ENCODE measurements around the gene HACD2. TPM values are rescaled to one million over a fixed set of nuclear protein-coding genes. Genes with fewer than 3 reads are reported as not detected.

Gene HACD2
- polyA plus RNA-seq, 2 of the 4 experiments (the other 2 are of a cell fraction) = 41.8 to 97.7 TPM

- 25% methylated on average over 2 of the region's 2 CpGs for WGBS (ENCODE audit: missing lambda C conversion rate)
- Histone ChIP-seq H3K4me2 (no peak overlapping the region), H3K9me3 (no peaks in the 10 kb centered on the region), H3K4me3 (no peak overlapping the region), H3K27ac (no peak overlapping the region), H3K4me1 (no peaks in the 10 kb centered on the region)
- POLR2A ChIA-PET = no interaction called here
- no peak for ATAC-seq
- TF ChIP-seq HEYL (CRISPR knock-in tag; IDR thresholded peaks at IDR 0.05) (no peak), MYC (IDR thresholded peaks at IDR 0.05; ENCODE audit: borderline replicate concordance, low read length) (no peak), MAZ (IDR thresholded peaks at IDR 0.05; ENCODE audit: borderline replicate concordance, low read depth, low read length) (no peak), NPAS2 (CRISPR knock-in tag; IDR thresholded peaks at IDR 0.05; ENCODE audit: borderline replicate concordance) (no peak), HES2 (IDR thresholded peaks at IDR 0.05) (no peak), HOXB5 (CRISPR knock-in tag; IDR thresholded peaks at IDR 0.05) (no peak), POLR2A (IDR thresholded peaks at IDR 0.05; ENCODE audit: low read length) (no peak), ESRRA (IDR thresholded peaks at IDR 0.05; ENCODE audit: borderline replicate concordance, low read length) (no peak), ZSCAN20 (CRISPR knock-in tag; IDR thresholded peaks at IDR 0.05) (no peak), PBX3 (IDR thresholded peaks at IDR 0.05) (no peak), KDM5A (IDR thresholded peaks at IDR 0.05) (no peak), RCOR1 (IDR thresholded peaks at IDR 0.05; ENCODE audit: low read depth, low read length) (no peak), EHMT2 (IDR thresholded peaks at IDR 0.05; ENCODE audit: low read depth) (no peak), CBX2 (IDR thresholded peaks at IDR 0.05; ENCODE audit: borderline replicate concordance, low read depth) (no peak)
- no peak for FAIRE-seq
- no peak for DNase-seq (ENCODE audit: low read depth in 1 of 2, low spot score in 1 of 2)
- CTCF ChIA-PET = interaction anchor here (1.0 to 2.0 kb wide), 3 partner anchors 11 to 149 kb away, joined by 3 to 7 read pairs (median 5); no protein-coding TSS in a partner anchor
Measured at GRCh38 chr3:123478314-123478713, 106.5 kb downstream of the HACD2 start.

GRCh38 chr3:123476967-123477750, 107.7 kb downstream of the HACD2 start:
- no peak for ATAC-seq
- no peak for TF ChIP-seq KDM1A (IDR thresholded peaks at IDR 0.05; ENCODE audit: low read depth)
- TF ChIP-seq EHF (CRISPR knock-in tag; IDR thresholded peaks at IDR 0.05) = no peak
- TF ChIP-seq ZFP36 (IDR thresholded peaks at IDR 0.05; ENCODE audit: borderline replicate concordance, partially characterized antibody) = no peak
- no peak for TF ChIP-seq POLR2A (IDR thresholded peaks at IDR 0.05; ENCODE audit: low read length)
- no peak for TF ChIP-seq JUNB (IDR thresholded peaks at IDR 0.05)
- no peak for TF ChIP-seq NFE2L2 (conservative IDR thresholded peaks at IDR 0.05; ENCODE audit: low read length)
- no peak for TF ChIP-seq ESRRA (IDR thresholded peaks at IDR 0.05; ENCODE audit: borderline replicate concordance, low read length)
- no peak for TF ChIP-seq RAD21 (conservative IDR thresholded peaks at IDR 0.05 in 1 of 2, IDR thresholded peaks at IDR 0.05 in 1 of 2)
- TF ChIP-seq RFX5 (IDR thresholded peaks at IDR 0.05) = no peak
- no peak for TF ChIP-seq FOXS1 (CRISPR knock-in tag; IDR thresholded peaks at IDR 0.05)
- TF ChIP-seq CEBPB (IDR thresholded peaks at IDR 0.05) = no peak
- no peak for TF ChIP-seq HDAC2 (IDR thresholded peaks at IDR 0.05)
- TF ChIP-seq ZNF302 (CRISPR knock-in tag; IDR thresholded peaks at IDR 0.05) = no peak
- TF ChIP-seq MAX (IDR thresholded peaks at IDR 0.05) = no peak
- CTCF ChIA-PET = interaction anchor here (1.0 to 2.0 kb wide), 3 partner anchors 12 to 148 kb away, joined by 3 to 7 read pairs (median 5); no protein-coding TSS in a partner anchor
- no peak for DNase-seq (ENCODE audit: low read depth in 1 of 2, low spot score in 1 of 2)
- Histone ChIP-seq H3K4me3 (no peak overlapping the region), H3K4me1 (no peaks in the 10 kb centered on the region), H3K4me2 (no peak overlapping the region), H3K9me3 (no peaks in the 10 kb centered on the region), H3K27ac (no peak overlapping the region)
- FAIRE-seq = no peak
- POLR2A ChIA-PET = no interaction called here
- WGBS (ENCODE audit: missing lambda C conversion rate) = 60% methylated on average over 15 of the region's 15 CpGs

All from A549 (cell line).